Gastroesophageal sphincter (tissue), 4 donors: ENCODE results near the gene NUAK1. TPM values are rescaled to one million over a fixed set of nuclear protein-coding genes. Genes with fewer than 3 reads are reported as not detected.

Experiments used
- ATAC-seq: fragments of 150-250 bp; one replicate; pipeline ENCODE4 v1.9.1; 2016; ENCODE audit warnings: mild to moderate bottlenecking, moderate library complexity
- H3K27ac ChIP-seq, 4 donors: fragments of 200-600 bp; sonication (generic) in 3 of 4; 1 replicate in 3 of 4; 2 replicates in 1 of 4; pipeline ENCODE4 v1.5.1; 2016 to 2019
- H3K27me3 ChIP-seq: fragments of 200-600 bp; sonication (generic); one replicate; pipeline ENCODE4 v1.5.1; 2019
- H3K36me3 ChIP-seq, 2 donors: fragments of 200-600 bp; sonication (generic); one replicate each; pipeline ENCODE4 v1.5.1; 2019; ENCODE audit warnings: control low read depth in 1 of 2
- H3K4me1 ChIP-seq, 3 donors: fragments of 200-600 bp; sonication (generic); 1 replicate in 2 of 3; 2 replicates in 1 of 3; pipeline ENCODE4 v1.5.1; 2016 to 2019; ENCODE audit warnings: control low read depth in 2 of 3
- H3K4me3 ChIP-seq, 2 donors: fragments of 200-600 bp; sonication (generic); one replicate each; pipeline ENCODE4 v1.5.1; 2019; ENCODE audit warnings: mild to moderate bottlenecking in 1 of 2, moderate library complexity in 1 of 2
- H3K9me3 ChIP-seq, 3 donors: fragments of 200-600 bp; sonication (generic); one replicate each; pipeline ENCODE4 v1.5.1; 2017 to 2019; ENCODE audit warnings: control low read depth in 2 of 3
- CTCF ChIP-seq, 4 experiments: fragments of 200-600 bp in 2 of 4; fragments of 450-650 bp in 2 of 4; sonication (generic) in 1 of 4; IDR thresholded peaks; one replicate each; pipeline ENCODE4 v1.5.1; 2017 to 2019; ENCODE audit warnings: antibody characterized with exemption in 4 of 4, mild to moderate bottlenecking in 2 of 4, moderate library complexity in 2 of 4
- EP300 ChIP-seq: sonication (generic); formaldehyde crosslinking; IDR thresholded peaks from one replicate; pipeline ENCODE4 v1.6.1; 2017; ENCODE audit warnings: antibody characterized with exemption, mild to moderate bottlenecking
- POLR2A ChIP-seq, 2 donors: fragments of 450-650 bp; IDR thresholded peaks; one replicate each; pipeline ENCODE4 v1.6.1; 2017; ENCODE audit warnings: antibody characterized with exemption in 2 of 2, mild to moderate bottlenecking in 2 of 2, moderate library complexity in 1 of 2
- POLR2AphosphoS5 ChIP-seq: sonication (generic); formaldehyde crosslinking; IDR thresholded peaks from one replicate; pipeline ENCODE4 v1.6.1; 2017; ENCODE audit warnings: antibody characterized with exemption
- WGBS, 2 donors: methylation state at CpG; one replicate each; pipeline ENCODE4 v1.1.5; 2018; ENCODE audit warnings: low coverage in 1 of 2; 5-methylcytosine and 5-hydroxymethylcytosine counted together
- total RNA-seq, 4 donors: library from RNA; depleted of rRNA; stranded (reverse); fragments of >200 nt; gene quantifications; one replicate each; pipeline ENCODE4 v1.1.0, GENCODE V29; 2016

The NUAK1 gene
- total RNA-seq, 4 donors from 2014 or later, result 7.4 to 27.7 (median 10.7) TPM

- peaks cover 0 to 26% (median 2%) of the 10 kb centered on the region in 3 donors for H3K9me3 ChIP-seq
- H3K27ac ChIP-seq, result no peak overlapping the region
- no peak for ATAC-seq
- H3K4me1 ChIP-seq, result no peaks in the 10 kb centered on the region
- H3K4me3 ChIP-seq, result no peak overlapping the region
- no peak for TF ChIP-seq POLR2A (IDR thresholded peaks at IDR 0.05)
- no peak for TF ChIP-seq EP300
- TF ChIP-seq POLR2AphosphoS5, result no peak
- TF ChIP-seq CTCF (IDR thresholded peaks at IDR 0.05), result no peak
- no peaks in the 10 kb centered on the region for H3K27me3 ChIP-seq
- no peaks in the 10 kb centered on the region for H3K36me3 ChIP-seq
- 65 to 75% methylated on average over 2 to 3 of the region's 4 CpGs for WGBS, 2 donors
These were observed 80.2 kb downstream of the NUAK1 start for GRCh38 chr12:106058256-106059182.

- no peaks in the 10 kb centered on the region for H3K4me1 ChIP-seq
- ATAC-seq, result no peak
- H3K9me3 ChIP-seq, result peaks cover 0 to 26% (median 2%) of the 10 kb centered on the region in 3 donors
- no peak overlapping the region for H3K4me3 ChIP-seq
- TF ChIP-seq EP300, result no peak
- no peak for TF ChIP-seq CTCF (IDR thresholded peaks at IDR 0.05)
- TF ChIP-seq POLR2A (IDR thresholded peaks at IDR 0.05), result no peak
- TF ChIP-seq POLR2AphosphoS5, result no peak
- H3K27ac ChIP-seq, result no peak overlapping the region
- no peaks in the 10 kb centered on the region for H3K27me3 ChIP-seq
- no peaks in the 10 kb centered on the region for H3K36me3 ChIP-seq
These were observed 84.7 kb downstream of the NUAK1 start for GRCh38 chr12:106054049-106054448.

- no peak for ATAC-seq
- no peaks in the 10 kb centered on the region for H3K4me1 ChIP-seq
- no peak overlapping the region for H3K4me3 ChIP-seq
- H3K27me3 ChIP-seq, result no peaks in the 10 kb centered on the region
- H3K36me3 ChIP-seq, result no peaks in the 10 kb centered on the region
- no peak overlapping the region for H3K27ac ChIP-seq
- peaks cover 0 to 26% (median 2%) of the 10 kb centered on the region in 3 donors for H3K9me3 ChIP-seq
- 74 to 76% methylated on average over 4 to 6 of the region's 6 CpGs for WGBS, 2 donors
- TF ChIP-seq POLR2AphosphoS5 (no peak), EP300 (no peak), POLR2A (IDR thresholded peaks at IDR 0.05) (no peak), CTCF (IDR thresholded peaks at IDR 0.05) (no peak)
These were observed 86.8 kb downstream of the NUAK1 start for GRCh38 chr12:106051853-106052531.

GRCh38 chr12:106049546-106049945 lies 89.2 kb downstream of the NUAK1 start:
- no peak for ATAC-seq

More at GRCh38 chr12:106049546-106049945, 89.2 kb downstream of the NUAK1 start:
- Histone ChIP-seq H3K27me3 (no peaks in the 10 kb centered on the region), H3K4me3 (no peak overlapping the region), H3K36me3 (no peaks in the 10 kb centered on the region), H3K27ac (no peak overlapping the region), H3K9me3 (peaks cover 0 to 6% (median 0%) of the 10 kb centered on the region in 3 donors), H3K4me1 (no peaks in the 10 kb centered on the region)
- TF ChIP-seq CTCF (IDR thresholded peaks at IDR 0.05) (no peak), EP300 (no peak), POLR2A (IDR thresholded peaks at IDR 0.05) (no peak), POLR2AphosphoS5 (no peak)
- WGBS, 2 donors, result 93% methylated on average over 3 of the region's 5 CpGs; no CpG with 5 or more reads in 1 of the 2 donors
